IPS DF 6.9 (cell line): ENCODE data around the gene RNLS.

Source experiments
- DNase-seq: peaks from one replicate; pipeline ENCODE4 v3.0.0-alpha.2; 2013; ENCODE audit warnings: low read depth, low spot score
- H3K27ac ChIP-seq: one replicate; pipeline ENCODE4 v1.5.1; 2013; ENCODE audit warnings: low read length, control low read depth
- H3K27me3 ChIP-seq: 2 replicates; pipeline ENCODE4 v1.6.1; 2013; ENCODE audit warnings: mild to moderate bottlenecking, low read length; ENCODE audit not compliant: control insufficient read depth, insufficient read depth
- H3K36me3 ChIP-seq: 2 replicates; pipeline ENCODE4 v1.6.1; 2013; ENCODE audit warnings: low read length; ENCODE audit not compliant: control insufficient read depth, insufficient read depth
- H3K4me1 ChIP-seq: 2 replicates; pipeline ENCODE4 v1.6.1; 2013; ENCODE audit warnings: low read length; ENCODE audit not compliant: control insufficient read depth, insufficient read depth
- H3K4me3 ChIP-seq: 2 replicates; pipeline ENCODE4 v1.5.1; 2013; ENCODE audit warnings: mild to moderate bottlenecking, low read length
- H3K9me3 ChIP-seq: 2 replicates; pipeline ENCODE4 v1.6.1; 2013; ENCODE audit warnings: low read length, inconsistent platforms; ENCODE audit not compliant: control insufficient read depth, insufficient read depth
- WGBS: extraction: QIAGEN DNeasy Blood & Tissue Kit; methylation state at CpG from one replicate; pipeline ENCODE4 v1.1.7; 2013; ENCODE audit warnings: mixed read lengths, missing lambda C conversion rate; ENCODE audit not compliant: insufficient read length, insufficient coverage; 5-methylcytosine and 5-hydroxymethylcytosine counted together

RNLS gene

DNA sequence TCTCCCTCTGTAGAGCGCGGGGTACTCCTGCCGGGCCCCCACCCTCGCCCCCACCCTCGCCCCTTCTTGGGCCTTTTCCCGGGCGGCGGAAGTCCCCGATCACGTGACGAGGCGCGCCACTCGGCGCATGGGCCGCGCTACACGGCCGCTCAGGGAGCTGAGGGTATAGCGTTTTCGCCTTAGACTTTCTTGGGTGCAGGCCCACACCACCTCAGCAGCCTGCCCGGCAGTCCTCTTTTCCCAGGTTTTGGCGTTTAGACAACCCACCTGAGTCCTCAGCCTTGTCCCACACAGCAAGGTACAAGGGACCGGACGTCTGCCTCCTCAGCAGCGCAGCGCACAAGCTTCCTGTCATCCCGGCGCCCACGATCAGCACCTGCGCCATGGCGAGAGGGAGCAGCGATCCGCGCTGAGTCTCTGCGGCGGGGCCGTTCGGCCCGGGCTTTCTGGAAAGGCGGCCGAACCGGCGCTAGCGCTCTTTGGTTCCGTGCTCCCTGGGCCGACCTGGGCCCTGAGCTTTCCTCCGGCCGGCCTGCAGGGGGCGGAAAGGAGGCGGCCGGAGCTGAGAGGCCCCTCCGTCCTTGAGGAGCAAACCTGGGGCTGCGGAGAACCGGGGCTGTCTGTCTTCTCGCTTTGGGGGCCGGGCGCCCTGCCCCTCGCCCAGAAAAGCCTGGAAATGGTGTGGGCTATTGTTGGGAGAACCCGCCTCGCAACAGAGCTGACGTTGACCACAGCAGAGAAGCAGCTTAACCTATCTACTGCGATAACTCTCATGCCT lies at the start of gene RNLS:
Gene RNLS (minus strand): TSS at position 513 of the 778 bp plus-strand sequence.
- Histone ChIP-seq H3K9me3 (no peaks in the 10 kb centered on the region), H3K27me3 (no peaks in the 10 kb centered on the region), H3K36me3 (no peaks in the 10 kb centered on the region), H3K4me1 (no peaks in the 10 kb centered on the region), H3K4me3 (peak within 1 kb of the TSS; percentile 50; the same call in 1 of the 2 replicates), H3K27ac (no peak within 1 kb of the TSS)
- WGBS = no CpG with 5 or more reads among the region's 63 CpGs
- DNase-seq = peak; percentile 35

DNA sequence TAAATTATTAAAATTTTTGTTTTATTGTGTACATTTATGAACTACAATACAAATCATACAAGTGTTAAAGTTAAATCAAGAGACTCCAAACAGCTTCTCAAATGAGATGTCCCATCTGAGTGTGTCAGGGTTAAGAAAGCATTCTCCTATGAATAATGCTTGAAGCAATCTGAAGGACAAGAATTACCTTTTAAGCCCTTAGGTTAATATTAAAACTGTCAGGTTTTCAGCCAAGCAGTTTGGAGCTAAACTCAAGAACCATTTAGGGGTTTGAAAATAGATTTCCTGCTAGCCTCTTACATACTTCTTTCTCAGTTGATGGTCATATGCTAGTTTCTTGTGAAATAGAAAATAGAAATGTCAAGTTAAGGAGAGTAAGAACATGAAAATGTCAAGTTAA lies 41.7 kb upstream of the RNLS start:
- Histone ChIP-seq H3K4me3 (no peak overlapping the region), H3K4me1 (no peaks in the 10 kb centered on the region), H3K9me3 (no peaks in the 10 kb centered on the region), H3K36me3 (no peaks in the 10 kb centered on the region), H3K27me3 (no peaks in the 10 kb centered on the region), H3K27ac (no peak overlapping the region)
- no peak for DNase-seq

DNA sequence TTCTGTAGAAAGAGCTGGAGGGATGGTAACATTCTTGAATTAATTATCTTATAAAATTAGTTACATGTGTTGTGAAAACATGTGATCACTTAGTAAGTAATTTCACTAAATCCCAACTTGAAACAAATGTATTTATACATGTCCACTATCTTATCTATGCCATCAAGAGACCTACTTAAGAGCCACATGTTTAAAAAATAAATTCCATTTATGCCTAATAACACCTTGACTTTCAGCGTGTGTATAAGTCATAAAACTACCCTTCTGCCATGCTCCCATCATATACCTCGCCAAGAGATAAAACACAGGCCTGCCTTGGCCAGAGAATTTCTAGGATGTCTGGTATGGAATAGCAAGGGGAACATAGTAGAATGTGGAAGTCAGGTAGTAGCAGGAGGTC lies 40.7 kb upstream of the RNLS start:
- H3K4me3 ChIP-seq = no peak overlapping the region
- no peaks in the 10 kb centered on the region for H3K36me3 ChIP-seq
- no CpG with 5 or more reads among the region's 2 CpGs for WGBS
- H3K9me3 ChIP-seq = no peaks in the 10 kb centered on the region
- H3K27ac ChIP-seq = no peak overlapping the region
- DNase-seq = no peak
- H3K4me1 ChIP-seq = no peaks in the 10 kb centered on the region
- H3K27me3 ChIP-seq = no peaks in the 10 kb centered on the region

DNA sequence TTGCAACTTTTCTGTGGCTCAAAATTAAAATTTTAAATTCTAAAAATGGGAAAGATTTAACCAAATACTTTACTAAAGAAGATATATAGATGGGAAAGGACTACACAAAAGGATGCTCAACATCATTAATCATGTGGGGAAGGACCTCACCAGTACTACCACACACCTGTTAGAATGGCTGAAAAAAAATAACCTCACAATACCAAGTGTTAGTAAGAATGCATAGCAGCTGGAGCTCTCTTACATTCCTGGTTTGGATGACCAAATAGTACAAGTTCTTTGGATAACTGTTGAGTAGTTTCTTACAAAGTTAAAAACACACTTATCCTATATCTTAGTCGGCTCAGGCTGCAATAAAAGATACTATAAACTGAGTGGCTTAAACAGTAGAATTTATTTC lies 37.3 kb upstream of the RNLS start:
- no peaks in the 10 kb centered on the region for H3K36me3 ChIP-seq
- H3K4me1 ChIP-seq = no peaks in the 10 kb centered on the region
- no peaks in the 10 kb centered on the region for H3K9me3 ChIP-seq
- WGBS = no CpG with 5 or more reads among the region's 1 CpG
- no peaks in the 10 kb centered on the region for H3K27me3 ChIP-seq
- no peak overlapping the region for H3K4me3 ChIP-seq
- DNase-seq = no peak
- H3K27ac ChIP-seq = no peak overlapping the region

DNA sequence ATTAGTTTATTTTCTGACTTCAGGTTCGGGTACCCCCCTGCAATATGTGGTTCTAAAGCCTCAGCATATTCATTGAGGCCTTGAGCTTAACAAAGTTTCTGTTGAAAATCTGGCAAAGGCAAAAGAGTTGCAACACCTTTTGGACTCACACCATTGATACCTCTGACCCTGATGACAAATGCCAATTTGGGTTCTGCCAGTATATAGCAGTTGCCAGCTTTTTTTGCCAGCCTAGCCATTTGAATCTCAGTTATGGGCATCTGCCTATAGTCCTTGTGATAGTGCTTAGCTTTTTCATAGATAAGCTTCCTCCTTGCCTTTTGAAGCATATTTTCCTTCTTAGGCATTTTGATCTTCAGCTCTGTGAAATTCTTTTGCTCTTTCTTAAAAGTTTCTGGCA lies 35.4 kb upstream of the RNLS start:
- WGBS = no CpG with 5 or more reads among the region's 1 CpG
- Histone ChIP-seq H3K4me3 (no peak overlapping the region), H3K36me3 (no peaks in the 10 kb centered on the region), H3K27ac (no peak overlapping the region), H3K9me3 (no peaks in the 10 kb centered on the region), H3K4me1 (no peaks in the 10 kb centered on the region), H3K27me3 (no peaks in the 10 kb centered on the region)
- DNase-seq = no peak

DNA sequence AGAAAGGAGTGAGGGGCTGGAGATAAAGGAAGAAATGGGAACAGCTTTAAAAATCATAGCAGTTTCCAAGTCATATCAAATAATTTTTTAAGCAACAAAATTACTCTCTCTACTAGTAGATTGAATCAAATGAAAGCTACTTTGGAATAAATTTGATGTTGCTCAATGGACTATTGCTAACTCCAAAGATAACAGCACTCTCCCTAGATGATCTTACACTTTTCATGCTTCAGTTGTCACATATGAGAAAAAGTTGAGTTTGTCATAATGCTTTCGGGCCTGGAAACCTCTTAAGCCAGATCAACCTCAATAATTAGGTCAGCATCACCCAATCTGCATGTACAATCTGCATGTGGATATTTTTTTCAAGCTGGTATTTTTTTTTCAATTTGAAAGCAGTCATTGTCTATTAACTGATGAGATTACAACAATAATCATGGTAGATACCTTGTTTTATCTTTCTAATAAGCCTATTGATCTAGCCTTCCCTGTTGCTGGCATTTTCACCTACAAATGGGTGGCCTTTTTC lies 34.7 kb upstream of the RNLS start:
- H3K4me3 ChIP-seq = no peak overlapping the region
- no peaks in the 10 kb centered on the region for H3K4me1 ChIP-seq
- no peak for DNase-seq
- H3K27ac ChIP-seq = no peak overlapping the region
- H3K27me3 ChIP-seq = no peaks in the 10 kb centered on the region
- WGBS = no CpG with 5 or more reads among the region's 1 CpG
- no peaks in the 10 kb centered on the region for H3K9me3 ChIP-seq
- no peaks in the 10 kb centered on the region for H3K36me3 ChIP-seq

DNA sequence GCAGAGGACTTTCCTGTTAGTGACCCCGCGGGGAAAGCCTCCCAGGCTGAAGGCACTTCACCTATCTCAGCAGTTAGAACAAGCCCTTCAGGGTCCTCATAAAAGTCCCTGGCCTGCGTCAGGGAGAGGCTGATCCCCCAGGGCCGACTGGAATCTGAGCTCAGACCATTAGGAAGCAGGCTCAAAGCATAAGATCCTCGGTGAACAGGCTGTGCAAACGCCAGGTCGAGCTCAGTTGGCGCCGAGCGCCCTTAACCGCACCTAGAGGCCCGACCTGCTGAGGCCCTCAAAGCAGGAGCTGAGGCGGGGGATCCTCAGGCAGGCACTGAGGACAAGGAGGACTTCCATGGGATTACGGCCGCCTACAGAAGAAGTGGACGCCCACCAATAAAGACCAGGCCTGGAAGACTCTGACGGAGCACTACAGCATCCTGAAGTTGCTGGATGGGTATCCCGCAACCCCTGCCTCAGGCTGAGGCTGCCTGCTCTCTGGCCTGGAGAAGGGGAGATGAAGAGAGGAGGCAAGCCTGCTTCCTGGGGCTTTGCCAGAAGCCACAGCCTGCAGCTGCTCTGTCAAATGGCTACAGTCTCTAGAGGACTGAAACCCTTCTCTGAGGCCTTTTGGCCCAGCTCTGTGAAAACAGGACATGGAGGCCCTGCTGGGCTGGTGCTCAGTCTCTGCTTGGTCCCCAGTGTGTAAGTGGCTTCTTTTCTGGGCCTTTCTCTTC lies 33.3 kb upstream of the RNLS start:
- Histone ChIP-seq H3K27ac (no peak overlapping the region), H3K9me3 (no peaks in the 10 kb centered on the region), H3K4me1 (no peaks in the 10 kb centered on the region), H3K27me3 (no peaks in the 10 kb centered on the region), H3K36me3 (no peaks in the 10 kb centered on the region), H3K4me3 (no peak overlapping the region)
- DNase-seq = no peak
- WGBS = no CpG with 5 or more reads among the region's 18 CpGs

DNA sequence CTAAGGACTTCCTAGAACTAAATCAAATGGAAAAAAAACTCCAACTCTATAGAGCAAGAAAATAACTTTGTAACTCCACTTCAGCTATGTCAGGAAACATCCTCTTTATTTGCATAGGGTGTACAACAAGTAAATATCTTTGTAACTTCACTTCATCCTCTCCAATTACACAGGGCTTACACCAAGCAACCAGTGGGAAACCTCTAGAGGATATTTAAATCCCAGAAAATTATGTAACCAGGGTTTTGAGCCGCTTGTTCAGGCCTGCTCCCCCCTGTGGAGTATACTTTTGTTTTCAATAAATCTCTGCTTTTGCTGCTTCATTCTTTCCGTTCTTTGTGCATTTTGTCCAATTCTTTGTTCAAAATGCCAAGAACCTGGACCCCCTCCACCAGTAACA lies 25.7 kb upstream of the RNLS start:
- Histone ChIP-seq H3K27ac (no peak overlapping the region), H3K9me3 (no peaks in the 10 kb centered on the region), H3K4me1 (no peaks in the 10 kb centered on the region), H3K4me3 (no peak overlapping the region), H3K36me3 (no peaks in the 10 kb centered on the region), H3K27me3 (no peaks in the 10 kb centered on the region)
- WGBS = no CpG with 5 or more reads among the region's 2 CpGs
- no peak for DNase-seq

DNA sequence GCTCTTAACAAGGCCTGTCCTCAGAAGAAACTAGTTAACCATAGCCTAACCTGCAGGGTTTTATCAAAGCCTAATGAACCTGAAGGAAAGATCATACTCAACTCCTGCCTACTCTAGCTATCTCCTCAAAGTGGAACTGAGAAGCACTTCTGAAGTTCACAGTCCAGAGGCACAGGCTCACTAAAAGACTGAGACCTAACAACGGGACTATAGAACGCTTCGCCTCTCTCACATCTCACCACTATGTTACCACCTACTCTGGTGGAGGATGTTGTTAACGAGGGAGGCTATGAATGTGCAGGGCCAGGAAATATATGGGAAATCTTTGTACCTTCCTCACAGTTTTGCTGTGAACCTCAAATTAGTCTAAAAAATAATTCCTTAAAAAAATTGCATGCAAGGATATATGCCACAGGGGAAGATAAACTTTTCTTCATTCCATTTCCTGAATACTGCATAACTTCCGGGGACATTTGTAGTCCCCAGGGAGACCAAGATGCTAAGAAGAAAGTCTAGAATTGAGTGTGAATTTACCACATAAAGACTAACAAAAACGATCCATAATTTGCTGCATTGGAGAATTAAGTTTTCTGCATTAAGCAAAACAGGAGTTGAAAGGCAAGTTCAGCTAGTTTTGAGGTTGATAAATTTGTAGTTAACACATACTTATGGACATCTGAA lies 25.1 kb upstream of the RNLS start:
- DNase-seq = no peak
- Histone ChIP-seq H3K27me3 (no peaks in the 10 kb centered on the region), H3K4me3 (no peak overlapping the region), H3K4me1 (no peaks in the 10 kb centered on the region), H3K9me3 (no peaks in the 10 kb centered on the region), H3K27ac (no peak overlapping the region), H3K36me3 (no peaks in the 10 kb centered on the region)
- WGBS = no CpG with 5 or more reads among the region's 6 CpGs

DNA sequence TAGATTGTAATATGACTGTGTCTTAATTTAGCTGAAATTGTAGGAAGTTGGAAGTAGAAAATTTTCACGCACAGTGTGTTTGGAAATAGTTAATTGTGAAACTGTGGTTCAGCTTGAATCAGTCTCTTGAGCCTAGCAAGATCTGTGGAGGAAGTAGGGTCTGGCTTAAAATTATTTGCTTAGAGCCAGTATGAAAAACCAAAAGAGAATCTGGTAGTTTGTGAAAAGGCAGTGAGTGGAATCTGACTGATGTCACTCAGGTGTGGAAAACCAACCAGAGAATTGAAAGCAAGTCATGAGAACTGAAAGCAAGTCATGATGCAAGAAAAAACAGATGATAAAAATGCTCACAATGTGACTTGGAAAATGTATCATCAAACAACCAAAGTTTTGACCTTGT lies 14.9 kb upstream of the RNLS start:
- no CpG with 5 or more reads among the region's 1 CpG for WGBS
- no peak overlapping the region for H3K4me3 ChIP-seq
- H3K36me3 ChIP-seq = no peaks in the 10 kb centered on the region
- H3K9me3 ChIP-seq = no peaks in the 10 kb centered on the region
- H3K4me1 ChIP-seq = no peaks in the 10 kb centered on the region
- H3K27ac ChIP-seq = no peak overlapping the region
- H3K27me3 ChIP-seq = no peaks in the 10 kb centered on the region; the same call in 1 of the 2 replicates
- no peak for DNase-seq
